GM12878 (cell line): ENCODE measurements around the gene AMY2B.

Experiments
- KAT2A ChIP-seq: conservative IDR thresholded peaks from 2 replicates; pipeline ENCODE4 v1.6.1; 2011; ENCODE audit warnings: low read depth, low read length; ENCODE audit not compliant: control insufficient read depth
- POLR2A ChIP-seq: IDR thresholded peaks from 2 replicates; pipeline ENCODE4 v1.6.1; 2011; ENCODE audit warnings: low read depth, mild to moderate bottlenecking, low read length
- RELA ChIP-seq: fragments of 450-650 bp; IDR thresholded peaks from 2 replicates; pipeline ENCODE4 v1.8.0; 2014; ENCODE audit warnings: borderline replicate concordance; ENCODE audit not compliant: partially characterized antibody
- TCF12 ChIP-seq: IDR thresholded peaks from 2 replicates; pipeline ENCODE4 v1.6.1; 2011; ENCODE audit warnings: low read depth, mild to moderate bottlenecking, low read length
- TF ChIP-seq, protein P1 (sequence below): IDR thresholded peaks from 2 replicates; pipeline ENCODE4 v1.6.1; 2012; ENCODE audit warnings: low read depth, low read length, improper control_type of control experiment

DNA sequence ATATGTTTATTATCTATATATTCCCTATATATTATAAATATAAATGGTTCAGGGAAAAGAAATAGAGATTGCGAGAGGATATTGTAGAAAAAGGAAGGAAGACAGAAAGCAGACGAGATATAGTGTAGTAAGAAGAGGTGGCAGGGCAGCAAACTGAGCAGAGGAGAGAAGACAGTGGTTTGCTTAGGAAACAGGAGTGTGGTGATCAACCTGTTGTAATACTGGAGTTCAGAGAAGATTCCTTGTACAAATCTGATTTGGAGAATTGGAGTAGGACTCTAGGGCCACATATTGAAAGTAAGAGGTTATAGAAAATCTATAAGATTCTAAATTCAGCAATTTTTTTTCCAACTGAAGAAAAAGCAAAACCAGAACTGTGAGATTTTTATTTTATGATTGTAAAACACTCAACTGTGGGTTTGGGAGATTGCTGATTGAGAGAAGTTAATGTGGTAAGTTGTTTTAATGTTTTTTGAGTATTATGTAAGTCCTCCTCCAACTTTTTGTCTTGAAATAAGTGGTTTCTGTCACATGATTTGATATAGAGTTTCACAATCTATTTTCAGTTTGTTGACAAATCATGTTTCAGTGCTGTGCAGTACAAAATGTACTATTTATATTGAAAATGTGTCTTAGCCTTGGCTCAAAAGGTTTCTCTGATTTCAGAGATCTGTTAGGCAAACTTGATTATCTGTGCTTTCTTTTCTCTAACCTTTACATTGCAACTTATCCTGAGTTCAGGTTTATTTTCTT lies 9.6 kb upstream of the AMY2B start:
- TF ChIP-seq, protein P1, sequence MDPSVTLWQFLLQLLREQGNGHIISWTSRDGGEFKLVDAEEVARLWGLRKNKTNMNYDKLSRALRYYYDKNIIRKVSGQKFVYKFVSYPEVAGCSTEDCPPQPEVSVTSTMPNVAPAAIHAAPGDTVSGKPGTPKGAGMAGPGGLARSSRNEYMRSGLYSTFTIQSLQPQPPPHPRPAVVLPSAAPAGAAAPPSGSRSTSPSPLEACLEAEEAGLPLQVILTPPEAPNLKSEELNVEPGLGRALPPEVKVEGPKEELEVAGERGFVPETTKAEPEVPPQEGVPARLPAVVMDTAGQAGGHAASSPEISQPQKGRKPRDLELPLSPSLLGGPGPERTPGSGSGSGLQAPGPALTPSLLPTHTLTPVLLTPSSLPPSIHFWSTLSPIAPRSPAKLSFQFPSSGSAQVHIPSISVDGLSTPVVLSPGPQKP, result no peak
- no peak for TF ChIP-seq RELA
- no peak for TF ChIP-seq TCF12
- TF ChIP-seq KAT2A, result no peak
- TF ChIP-seq POLR2A, result no peak
